CD4-positive, alpha-beta T cell (primary cell): ENCODE results near the gene DNTT. TPM values are rescaled to one million over a fixed set of nuclear protein-coding genes. Genes with fewer than 3 reads are reported as not detected.

Source experiments
- ATAC-seq: fragments of 200-7000 bp; cut with Tn5 transposase; one replicate; pipeline ENCODE4 v1.10.0; 2022; ENCODE audit warnings: mild to moderate bottlenecking; ENCODE audit not compliant: poor library complexity
- CTCF ChIA-PET: fragments of 350-600 bp; sonication (Branson Sonifier 250); formaldehyde crosslinking; loops from one replicate; lab custom pipeline; 2021; ENCODE audit warnings: antibody characterized with exemption, inconsistent platforms; lab: Charles Lee
- POLR2A ChIA-PET: fragments of 350-600 bp; sonication (Branson Sonifier 250); formaldehyde crosslinking; loops from one replicate; lab custom pipeline; 2021; ENCODE audit warnings: antibody characterized with exemption, inconsistent platforms; lab: Charles Lee
- DNase-seq, 14 experiments: peaks; one replicate each; pipeline ENCODE4 v3.0.0-alpha.2; 2013 to 2020; ENCODE audit warnings: mixed read lengths in 2 of 14
- H3K27ac ChIP-seq, 2 donors: one replicate each; pipeline versions ENCODE4 v1.5.1 to v1.7.0; 2013; ENCODE audit warnings: low read length in 2 of 2, low read depth in 1 of 2, mild to moderate bottlenecking in 1 of 2
- H3K27me3 ChIP-seq, 2 experiments: 1 replicate in 1 of 2; 2 replicates in 1 of 2; pipeline versions ENCODE4 v1.6.1 to v1.7.0; 2013; ENCODE audit warnings: low read length in 2 of 2, control low read depth in 1 of 2, mild to moderate bottlenecking in 1 of 2, moderate library complexity in 1 of 2; ENCODE audit not compliant: insufficient read depth in 2 of 2, control insufficient read depth in 1 of 2
- H3K36me3 ChIP-seq: one replicate; pipeline ENCODE4 v1.6.1; 2013; ENCODE audit warnings: low read length, control low read depth; ENCODE audit not compliant: insufficient read depth
- H3K4me1 ChIP-seq: one replicate; pipeline ENCODE4 v1.6.1; 2013; ENCODE audit warnings: low read length, control low read depth; ENCODE audit not compliant: insufficient read depth
- H3K4me3 ChIP-seq: one replicate; pipeline ENCODE4 v1.5.1; 2013; ENCODE audit warnings: mild to moderate bottlenecking, low read length, moderate library complexity
- H3K9me3 ChIP-seq, 2 experiments: 1 replicate in 1 of 2; 2 replicates in 1 of 2; pipeline versions ENCODE4 v1.6.1 to v1.7.0; 2013; ENCODE audit warnings: low read length in 2 of 2, mild to moderate bottlenecking in 2 of 2, control low read depth in 1 of 2, moderate library complexity in 1 of 2; ENCODE audit not compliant: control insufficient read depth in 1 of 2, insufficient read depth in 1 of 2
- H3K27ac Mint-ChIP-seq: one replicate; pipeline ENCODE4 v1.8.0; 2020; ENCODE audit warnings: mixed read lengths
- H3K27me3 Mint-ChIP-seq: one replicate; pipeline ENCODE4 v1.8.0; 2021; ENCODE audit warnings: mixed read lengths
- H3K36me3 Mint-ChIP-seq: one replicate; pipeline ENCODE4 v1.8.0; 2021; ENCODE audit warnings: low read depth, mixed read lengths
- H3K4me1 Mint-ChIP-seq: one replicate; pipeline ENCODE4 v1.8.0; 2021; ENCODE audit warnings: low read depth, mixed read lengths
- H3K4me3 Mint-ChIP-seq: one replicate; pipeline ENCODE4 v1.8.0; 2020; ENCODE audit warnings: mild to moderate bottlenecking, mixed read lengths
- H3K9me3 Mint-ChIP-seq: one replicate; pipeline ENCODE4 v1.8.0; 2020; ENCODE audit warnings: mixed read lengths
- intact Hi-C, 2 experiments: fragments of 100-400 bp; cut with DNase I in 1 of 2; cut with micrococcal nuclease in 1 of 2; formaldehyde crosslinking; loops; one replicate each; pipeline versions ENCODE4 v1.15.1 to v1.9.0; 2023 to 2025; cut with DNase I, micrococcal nuclease
- total RNA-seq, 174 experiments: library from RNA in 2 of 174; stranded (reverse) in 2 of 174; gene quantifications; one replicate each; pipeline ENCODE4 v1.2.3 and lab custom pipeline; 2021 to 2026
- TF ChIP-seq, protein P1 (sequence below): fragments of 200-600 bp; IDR thresholded peaks from one replicate; pipeline ENCODE4 v1.8.0; 2022; ENCODE audit warnings: antibody characterized with exemption, mild to moderate bottlenecking

The DNTT gene
- total RNA-seq, 2 experiments from 2014 or later, result 0.11 TPM; not detected in 1

DNA sequence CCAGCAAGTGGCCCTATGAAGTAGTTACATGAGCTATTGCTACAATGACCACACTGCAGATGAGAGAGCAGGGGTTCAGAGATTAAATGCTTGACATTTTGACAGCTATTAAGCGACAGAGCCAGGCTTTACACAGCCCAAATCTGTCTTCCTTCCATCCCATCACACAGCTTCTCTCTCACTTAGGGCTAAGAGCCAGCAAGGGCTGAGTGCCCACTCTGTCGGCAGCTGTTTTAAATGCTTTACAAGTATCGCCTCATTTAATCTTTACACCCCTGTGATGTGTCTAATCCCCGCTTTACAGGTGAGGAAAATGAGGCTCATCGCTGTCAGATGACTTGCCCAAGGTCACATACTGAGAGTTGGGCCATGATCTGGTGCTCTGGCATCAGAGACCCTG is 69.8 kb downstream of the DNTT start:
- POLR2A ChIA-PET, result no interaction called here
- H3K27me3 Mint-ChIP-seq, result peaks cover 11% of the 10 kb centered on the region
- Histone ChIP-seq H3K27ac (no peak overlapping the region), H3K27me3 (no peaks in the 10 kb centered on the region), H3K4me1 (peaks cover 13% of the 10 kb centered on the region), H3K4me3 (no peak overlapping the region), H3K9me3 (no peaks in the 10 kb centered on the region), H3K36me3 (no peaks in the 10 kb centered on the region)
- H3K9me3 Mint-ChIP-seq, result no peaks in the 10 kb centered on the region
- DNase-seq (no peak), ATAC-seq (no peak)
- H3K36me3 Mint-ChIP-seq, result no peaks in the 10 kb centered on the region
- H3K4me1 Mint-ChIP-seq, result peaks cover 4% of the 10 kb centered on the region
- CTCF ChIA-PET, result no interaction called here
- intact Hi-C loops, result loop anchor here in 1 of 2 experiments (10.0 kb wide), 1 partner anchor 461 kb away; the partner anchor contains the start of gene LCOR
- H3K4me3 Mint-ChIP-seq, result no peak overlapping the region
- TF ChIP-seq, protein P1, sequence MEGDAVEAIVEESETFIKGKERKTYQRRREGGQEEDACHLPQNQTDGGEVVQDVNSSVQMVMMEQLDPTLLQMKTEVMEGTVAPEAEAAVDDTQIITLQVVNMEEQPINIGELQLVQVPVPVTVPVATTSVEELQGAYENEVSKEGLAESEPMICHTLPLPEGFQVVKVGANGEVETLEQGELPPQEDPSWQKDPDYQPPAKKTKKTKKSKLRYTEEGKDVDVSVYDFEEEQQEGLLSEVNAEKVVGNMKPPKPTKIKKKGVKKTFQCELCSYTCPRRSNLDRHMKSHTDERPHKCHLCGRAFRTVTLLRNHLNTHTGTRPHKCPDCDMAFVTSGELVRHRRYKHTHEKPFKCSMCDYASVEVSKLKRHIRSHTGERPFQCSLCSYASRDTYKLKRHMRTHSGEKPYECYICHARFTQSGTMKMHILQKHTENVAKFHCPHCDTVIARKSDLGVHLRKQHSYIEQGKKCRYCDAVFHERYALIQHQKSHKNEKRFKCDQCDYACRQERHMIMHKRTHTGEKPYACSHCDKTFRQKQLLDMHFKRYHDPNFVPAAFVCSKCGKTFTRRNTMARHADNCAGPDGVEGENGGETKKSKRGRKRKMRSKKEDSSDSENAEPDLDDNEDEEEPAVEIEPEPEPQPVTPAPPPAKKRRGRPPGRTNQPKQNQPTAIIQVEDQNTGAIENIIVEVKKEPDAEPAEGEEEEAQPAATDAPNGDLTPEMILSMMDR, result no peak
- no peak overlapping the region for H3K27ac Mint-ChIP-seq

DNA sequence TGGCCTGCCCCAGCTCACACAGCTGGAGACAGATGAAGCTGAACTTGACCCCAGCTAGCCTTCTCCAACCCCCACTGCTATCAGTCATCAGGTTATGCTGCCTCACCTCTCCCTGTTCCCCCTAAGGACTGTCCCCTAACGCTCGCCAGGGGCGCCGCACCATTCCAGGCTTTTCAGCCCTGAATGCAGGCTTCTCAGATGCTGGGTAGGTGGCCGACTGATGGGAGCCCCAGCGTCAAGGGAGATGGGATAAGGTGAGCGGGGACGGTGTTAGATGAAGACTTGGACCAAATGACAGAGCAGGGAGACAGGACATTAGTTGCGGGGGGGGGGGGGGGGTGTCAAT is 70.4 kb downstream of the DNTT start:
- H3K36me3 ChIP-seq, result no peaks in the 10 kb centered on the region
- POLR2A ChIA-PET, result interaction anchor here (1.2 kb wide), 1 partner anchor 75 kb away, joined by 3 read pairs; no protein-coding TSS in a partner anchor
- no peaks in the 10 kb centered on the region for H3K9me3 ChIP-seq
- Mint-ChIP-seq H3K9me3 (no peaks in the 10 kb centered on the region), H3K4me3 (peak overlapping the region; percentile 36), H3K36me3 (no peaks in the 10 kb centered on the region), H3K4me1 (peaks cover 4% of the 10 kb centered on the region), H3K27ac (no peak overlapping the region), H3K27me3 (peaks cover 11% of the 10 kb centered on the region)
- no peak for ATAC-seq
- H3K27me3 ChIP-seq, result no peaks in the 10 kb centered on the region
- H3K4me1 ChIP-seq, result peaks cover 13% of the 10 kb centered on the region
- no peak for DNase-seq
- peak overlapping the region; percentile 59 for H3K4me3 ChIP-seq
- CTCF ChIA-PET, result interaction anchor here (0.7 to 1.3 kb wide), 4 partner anchors 9 to 455 kb away, joined by 3 to 5 read pairs (median 3); partner anchors contain the start of gene ZNF518A
- TF ChIP-seq, protein P1, result no peak
- intact Hi-C loops, result loop anchor here in 1 of 2 experiments (10.0 kb wide), 1 partner anchor 460 kb away; the partner anchor contains the start of gene LCOR
- H3K27ac ChIP-seq, result no peak overlapping the region

DNA sequence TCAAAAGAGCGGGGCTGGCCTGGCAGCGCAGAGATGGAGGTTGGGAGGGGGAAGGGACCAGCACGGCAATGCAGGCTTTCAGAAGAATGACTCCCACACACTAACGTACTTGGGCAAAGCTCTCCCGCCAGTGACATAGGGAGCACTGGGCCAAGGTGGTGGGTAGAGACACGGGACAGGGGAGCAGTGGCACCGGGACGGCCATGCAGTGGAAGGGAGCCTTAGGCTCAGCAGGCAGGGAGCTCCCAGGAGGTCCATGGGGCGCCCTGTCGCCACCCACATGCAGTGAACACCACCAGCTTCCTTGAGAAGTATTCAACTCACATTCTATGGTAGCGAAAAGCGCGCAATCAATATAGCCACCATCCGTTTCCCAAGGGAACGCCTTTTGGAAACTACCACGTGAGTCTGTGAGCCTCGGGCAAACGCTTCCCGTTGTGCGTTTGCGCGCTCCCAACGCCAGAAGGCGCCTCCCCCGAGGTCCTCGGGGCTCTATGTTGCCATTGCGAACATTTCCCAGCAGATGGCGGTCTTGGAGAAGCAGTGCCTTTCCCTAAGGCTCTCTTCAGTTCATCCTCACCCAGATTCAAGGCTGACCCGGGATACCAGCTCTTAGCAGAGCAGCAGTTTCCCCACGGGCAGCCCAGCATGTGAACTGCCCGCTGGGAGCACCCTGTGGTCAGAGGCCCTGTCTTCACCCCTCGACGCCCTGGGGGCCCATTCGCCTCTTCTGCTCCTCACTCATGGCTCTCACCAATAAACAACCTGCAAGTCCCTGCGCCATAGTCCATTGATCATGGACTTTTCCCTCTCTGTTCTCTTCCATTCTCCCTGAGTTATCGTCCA is 71.0 kb downstream of the DNTT start:
- Mint-ChIP-seq H3K27me3 (peaks cover 11% of the 10 kb centered on the region), H3K36me3 (no peaks in the 10 kb centered on the region), H3K9me3 (no peaks in the 10 kb centered on the region), H3K4me1 (peaks cover 4% of the 10 kb centered on the region), H3K4me3 (peak overlapping the region; percentile 76), H3K27ac (no peak overlapping the region)
- TF ChIP-seq, protein P1, result peak; percentile 98
- peak; percentile 94 for ATAC-seq
- H3K27ac ChIP-seq, result no peak overlapping the region
- no peaks in the 10 kb centered on the region for H3K27me3 ChIP-seq
- H3K4me1 ChIP-seq, result peaks cover 13% of the 10 kb centered on the region
- CTCF ChIA-PET, result interaction anchor here (0.7 to 1.3 kb wide), 5 partner anchors 10 to 455 kb away, joined by 3 to 5 read pairs (median 3); partner anchors contain the start of gene ZNF518A
- H3K4me3 ChIP-seq, result peak overlapping the region; percentile 59
- no peaks in the 10 kb centered on the region for H3K9me3 ChIP-seq
- intact Hi-C loops, result loop anchor here (5.0 to 10.0 kb wide), 2 partner anchors 460 to 832 kb away; partner anchors contain the start of gene LCOR (in 1 of the 2)
- no peaks in the 10 kb centered on the region for H3K36me3 ChIP-seq
- POLR2A ChIA-PET, result interaction anchor here (0.8 to 1.2 kb wide), 2 partner anchors 8 to 76 kb away, joined by 3 read pairs; no protein-coding TSS in a partner anchor
- peak; percentile 46 to 82 (median 61) for DNase-seq
